ENCODE data around the gene PLEKHM1.

The PLEKHM1 gene

DNA sequence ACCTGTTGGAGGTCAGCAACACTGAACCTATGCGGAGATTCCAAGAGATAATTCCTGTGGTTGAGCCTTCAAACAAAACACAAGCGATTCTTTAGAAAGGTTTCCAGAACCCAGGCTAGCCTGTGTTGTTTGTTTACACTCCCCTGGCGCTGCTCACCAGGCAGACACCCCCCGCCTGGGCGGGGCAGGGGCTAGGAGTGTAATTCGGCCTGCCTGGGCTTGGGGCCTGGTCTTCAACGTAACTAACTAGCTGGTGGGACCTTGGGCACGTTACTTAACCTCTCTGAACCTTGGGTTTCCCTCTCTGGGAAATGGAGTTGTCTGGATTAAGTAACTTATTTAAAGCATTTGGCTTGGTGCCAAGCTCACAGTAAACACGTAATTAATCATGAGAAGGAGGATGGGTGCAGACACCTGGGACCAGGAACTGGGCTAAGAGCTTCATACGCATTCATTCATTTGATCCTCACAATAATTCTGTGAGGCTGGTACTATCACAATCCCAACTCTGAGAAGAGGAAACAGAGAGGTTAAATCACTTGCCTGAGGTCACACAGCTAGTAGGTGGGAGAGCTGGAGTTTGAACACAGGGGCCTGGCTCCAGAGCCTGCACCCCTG is 50.3 kb downstream of the PLEKHM1 start:
- no peak for DNase-seq

- no peak for DNase-seq
These were observed 51.5 kb downstream of the PLEKHM1 start for GRCh38 chr17:45438931-45439610.

DNA sequence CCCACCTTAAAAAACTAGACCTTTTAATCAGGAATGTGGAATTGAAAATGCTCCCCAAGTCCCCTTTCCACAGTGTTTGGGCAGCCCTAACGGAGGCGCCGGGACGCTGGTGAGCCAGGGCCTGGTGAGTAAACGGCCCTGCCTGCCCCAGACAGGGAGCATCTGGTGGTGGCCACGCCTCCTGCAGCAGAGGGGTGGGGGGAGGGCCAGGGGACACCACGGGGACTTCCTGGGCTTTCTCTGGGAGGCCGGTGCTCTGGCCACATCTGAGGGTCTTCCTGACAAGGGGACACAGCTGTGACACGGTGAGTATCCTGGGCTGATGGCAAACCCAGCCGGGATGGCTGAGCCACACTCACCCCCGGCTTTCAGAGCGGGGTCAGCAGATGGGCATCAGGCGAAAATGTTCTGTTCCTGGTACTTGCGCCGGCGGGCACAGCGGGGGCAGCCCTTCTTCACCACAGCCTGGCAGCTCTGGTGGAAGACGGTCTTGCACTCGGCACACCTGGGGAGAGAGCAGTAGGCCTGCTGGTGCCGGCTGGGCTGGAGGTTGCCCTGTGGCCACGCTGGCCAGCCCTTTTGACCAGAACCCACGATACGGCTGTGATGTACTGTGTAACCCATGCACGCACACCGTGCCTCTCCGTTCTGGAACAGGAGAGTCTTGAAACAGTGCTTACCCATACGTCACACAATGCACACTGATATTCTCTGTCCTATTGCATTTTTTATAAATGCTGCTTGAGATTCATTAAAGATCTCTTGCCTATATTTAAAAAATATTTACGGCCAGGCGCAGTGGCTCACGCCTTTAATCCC is 52.8 kb downstream of the PLEKHM1 start:
- DNase-seq = no peak

DNA sequence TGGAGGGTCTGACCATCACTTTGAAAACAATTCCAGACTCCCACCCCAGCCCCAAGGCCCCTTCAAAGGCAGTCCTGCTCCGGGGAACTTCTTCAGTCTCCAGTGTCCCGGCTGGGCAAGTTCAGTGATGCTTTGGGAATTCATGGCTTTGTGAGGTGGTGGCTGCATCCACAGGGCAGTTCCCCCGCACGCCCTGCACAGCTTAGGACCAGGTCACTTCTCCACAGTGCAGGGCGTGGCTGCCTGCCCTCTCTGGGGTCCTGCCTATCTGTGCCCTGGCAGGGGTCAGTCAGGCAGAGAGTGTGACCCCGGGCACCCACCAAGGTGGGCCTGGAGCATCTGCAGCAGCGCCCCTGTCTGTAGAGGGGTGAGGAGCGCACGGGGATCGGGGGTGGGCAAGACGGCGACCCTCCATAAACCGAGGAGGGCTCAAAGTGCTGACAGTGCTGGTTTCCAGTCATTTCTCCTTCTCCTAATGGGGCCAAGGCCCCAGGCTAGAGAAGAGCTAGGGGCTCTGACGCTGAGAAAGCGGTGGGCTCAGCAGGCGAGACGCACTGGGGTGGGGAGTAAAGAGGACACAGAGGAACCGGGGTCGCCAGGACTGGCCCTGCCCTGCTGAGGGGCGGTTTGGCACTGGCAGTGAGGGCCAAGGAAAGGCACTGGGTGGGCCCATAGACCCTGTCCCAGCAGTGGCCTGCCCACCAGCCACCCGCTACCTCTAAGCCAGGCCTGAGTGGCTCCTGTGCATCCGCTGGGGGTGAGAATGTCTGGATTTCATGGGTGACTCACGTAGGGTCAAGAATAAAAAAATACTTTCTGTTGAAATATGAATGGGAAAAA is 53.7 kb downstream of the PLEKHM1 start:
- DNase-seq = no peak

DNA sequence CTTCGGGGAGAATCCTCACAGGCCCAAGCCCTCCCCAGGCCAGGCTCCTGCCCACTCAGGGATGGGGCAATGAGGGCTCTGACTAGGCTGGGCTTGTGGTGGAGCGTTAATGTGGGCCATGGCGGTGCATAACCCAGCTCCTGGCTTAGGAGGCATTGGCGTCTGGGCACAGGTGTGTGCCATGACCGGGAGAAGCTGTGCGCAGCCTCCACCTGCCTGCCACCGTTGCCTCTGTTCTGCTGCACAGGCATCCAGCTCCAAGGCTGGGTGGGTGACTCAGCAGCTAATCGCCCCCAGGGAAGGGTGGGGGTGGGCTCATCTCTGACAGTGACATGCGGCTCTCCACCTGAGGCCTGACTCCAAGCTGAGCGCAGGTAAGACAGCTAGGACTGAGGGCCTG is 54.4 kb downstream of the PLEKHM1 start:
- no peak for DNase-seq

DNA sequence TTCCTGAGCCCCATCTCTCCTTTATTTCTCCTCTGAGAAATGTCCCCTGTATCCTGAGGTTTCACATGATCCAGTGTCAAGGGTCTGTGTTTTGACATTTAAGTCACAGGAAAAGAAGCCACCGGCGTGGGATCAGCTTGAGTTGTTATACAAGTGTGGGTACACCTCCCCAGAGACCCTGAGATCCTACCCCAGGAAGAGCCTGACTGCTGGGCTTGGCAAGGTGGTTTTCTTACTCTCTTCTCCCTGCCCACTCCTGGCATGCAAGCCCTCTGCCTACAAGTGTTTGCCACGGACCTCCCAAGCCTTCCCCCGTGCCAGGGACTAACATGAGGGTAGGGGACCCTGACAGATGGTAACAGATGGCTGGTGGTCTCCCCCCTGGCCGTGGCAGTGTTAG is 55.0 kb downstream of the PLEKHM1 start:
- no peak for DNase-seq

- no peak for DNase-seq
These were observed 57.4 kb downstream of the PLEKHM1 start for GRCh38 chr17:45433159-45433535.

DNA sequence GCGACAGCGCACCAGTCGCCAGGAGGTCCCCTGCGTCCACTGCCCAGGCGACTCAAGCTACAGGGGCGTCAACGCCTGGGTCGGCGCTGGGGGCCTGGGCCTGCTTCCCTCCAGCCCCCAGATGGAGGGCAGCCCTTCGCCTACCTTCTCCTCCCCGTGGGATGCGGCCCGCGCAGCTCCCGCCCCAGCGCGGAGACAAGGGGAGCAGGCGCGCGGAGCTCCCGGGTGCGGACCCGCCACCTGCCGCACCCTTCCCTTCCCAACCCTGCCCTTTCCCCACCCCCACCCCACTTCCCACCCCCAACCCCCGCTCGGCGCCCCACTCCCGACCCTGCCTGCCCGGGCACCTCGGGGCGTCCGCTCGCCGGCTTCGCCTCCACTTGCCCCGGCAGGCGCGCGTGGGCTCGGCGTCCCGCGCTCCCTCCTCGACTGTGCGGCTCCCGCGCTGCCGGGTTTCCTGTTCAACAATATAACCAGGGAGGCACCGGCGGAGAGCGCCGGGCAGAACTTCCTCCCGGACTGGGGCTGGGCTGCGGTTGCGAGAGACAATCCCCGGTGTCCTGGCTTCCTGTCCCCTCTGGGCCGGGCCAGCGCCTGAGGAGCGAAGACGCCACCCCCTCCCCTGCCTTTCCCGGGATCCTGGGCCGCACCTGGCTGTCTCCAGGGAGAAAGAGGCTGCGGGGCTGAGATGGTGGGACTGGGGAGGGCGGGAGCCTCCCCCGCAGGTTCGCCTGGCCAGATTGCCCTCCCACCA is 57.9 kb downstream of the PLEKHM1 start, which contains the start of gene ARHGAP27:
Gene ARHGAP27, minus strand, starts transcription at position 466 of the 754 bp plus-strand sequence. CDS start 2,591 bp downstream, outside the sequence.
- no peak for DNase-seq

DNA sequence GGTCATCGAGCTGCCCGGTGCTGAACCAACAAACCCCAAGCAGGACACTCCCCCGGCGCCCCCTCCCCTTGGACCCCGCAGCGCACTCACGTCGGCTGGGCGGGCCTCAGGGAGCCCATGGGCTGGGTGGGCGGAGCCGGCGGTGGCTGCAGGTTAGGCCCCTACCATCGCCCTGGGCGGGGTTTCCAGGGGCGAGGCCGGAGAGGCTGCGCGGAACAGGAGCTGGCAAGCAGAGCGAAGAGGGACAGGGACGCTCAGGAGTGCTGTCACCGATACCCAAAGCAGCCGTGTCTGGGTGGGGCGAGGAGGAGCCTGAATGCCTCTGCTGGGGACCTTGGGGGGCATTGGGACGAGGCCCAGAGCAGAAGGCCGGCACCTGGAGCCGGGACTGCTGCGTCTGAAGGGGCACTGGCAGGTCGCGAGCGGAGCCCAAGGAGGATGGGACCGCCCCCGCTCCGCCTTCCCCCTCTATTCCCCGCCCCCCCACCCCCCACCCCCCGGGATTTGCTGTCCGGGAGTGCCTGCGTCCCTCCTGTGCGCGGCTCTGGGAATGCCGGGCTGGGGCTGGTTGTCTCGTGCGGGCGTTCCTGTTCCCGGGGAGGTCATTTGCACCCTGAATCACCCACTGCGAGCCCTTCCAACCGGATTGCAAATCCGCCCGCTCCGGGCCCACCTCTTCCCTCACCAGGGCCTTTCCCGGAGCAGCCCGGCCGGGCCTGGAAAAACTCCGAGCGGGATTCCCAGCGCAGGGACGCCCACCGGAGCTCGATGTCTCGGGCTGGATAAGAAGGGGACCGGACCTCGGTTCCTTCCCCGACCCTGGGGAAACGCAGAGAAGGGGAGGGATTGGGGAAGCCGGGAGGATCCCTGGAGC is 58.8 kb downstream of the PLEKHM1 start:
- peak; percentile 66 for DNase-seq

GRCh38 chr17:45430738-45431530 is 59.6 kb downstream of the PLEKHM1 start:
- DNase-seq = no peak

GRCh38 chr17:45430006-45430737 is 60.3 kb downstream of the PLEKHM1 start:
- no peak for DNase-seq

DNA sequence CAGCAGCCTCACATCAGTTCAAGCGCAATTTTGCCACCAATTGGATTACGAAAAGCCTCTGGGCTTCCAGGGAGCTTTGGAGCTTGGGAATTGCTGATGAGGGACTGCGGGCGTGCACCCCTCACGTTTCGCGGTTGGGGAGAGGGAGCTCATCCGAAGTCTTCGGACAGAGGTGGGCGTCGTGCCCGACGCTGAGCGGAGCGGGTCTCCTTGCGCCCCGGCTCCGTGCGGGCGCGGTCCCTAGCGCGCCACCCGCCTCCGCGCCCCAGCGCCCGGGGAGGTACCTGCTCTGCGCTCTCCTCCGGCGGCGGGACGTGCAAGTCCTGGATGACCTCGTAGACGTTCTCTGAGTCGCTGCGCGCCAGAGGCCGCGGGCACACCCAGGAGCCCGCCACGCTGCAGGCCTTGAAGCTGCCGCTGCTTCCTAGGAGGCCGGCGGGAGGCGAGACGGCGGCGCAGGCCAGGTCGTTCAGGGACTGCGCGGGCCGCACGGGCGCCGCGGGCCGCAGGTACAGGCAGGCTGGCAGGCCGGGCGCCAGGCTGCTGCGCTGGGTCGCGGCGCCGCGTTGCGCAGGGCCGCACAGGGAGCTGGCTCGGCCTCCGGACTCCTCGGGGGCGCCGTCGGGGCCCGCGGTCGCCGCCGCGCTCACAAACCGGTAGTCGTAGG is 61.0 kb downstream of the PLEKHM1 start:
- DNase-seq = no peak

DNA sequence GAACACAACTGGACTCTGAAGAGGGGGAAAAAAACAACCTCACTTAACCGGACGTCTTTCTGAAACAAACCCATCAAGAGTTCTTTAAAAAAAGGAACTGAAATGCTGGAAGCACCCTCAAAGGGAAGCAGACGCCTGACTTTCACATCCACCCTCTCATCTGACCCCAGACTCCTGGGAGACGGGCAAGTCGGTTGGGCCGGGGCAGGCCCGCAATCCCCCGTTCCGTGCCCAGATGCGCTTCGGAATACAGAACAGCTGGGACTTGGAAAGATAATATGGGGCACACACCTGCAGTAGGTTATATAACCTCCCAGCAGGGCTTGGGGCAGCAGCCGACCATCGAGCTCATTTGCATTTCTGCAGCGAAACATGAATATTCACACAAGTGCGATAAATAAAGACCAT is 61.6 kb downstream of the PLEKHM1 start:
- no peak for DNase-seq

DNA sequence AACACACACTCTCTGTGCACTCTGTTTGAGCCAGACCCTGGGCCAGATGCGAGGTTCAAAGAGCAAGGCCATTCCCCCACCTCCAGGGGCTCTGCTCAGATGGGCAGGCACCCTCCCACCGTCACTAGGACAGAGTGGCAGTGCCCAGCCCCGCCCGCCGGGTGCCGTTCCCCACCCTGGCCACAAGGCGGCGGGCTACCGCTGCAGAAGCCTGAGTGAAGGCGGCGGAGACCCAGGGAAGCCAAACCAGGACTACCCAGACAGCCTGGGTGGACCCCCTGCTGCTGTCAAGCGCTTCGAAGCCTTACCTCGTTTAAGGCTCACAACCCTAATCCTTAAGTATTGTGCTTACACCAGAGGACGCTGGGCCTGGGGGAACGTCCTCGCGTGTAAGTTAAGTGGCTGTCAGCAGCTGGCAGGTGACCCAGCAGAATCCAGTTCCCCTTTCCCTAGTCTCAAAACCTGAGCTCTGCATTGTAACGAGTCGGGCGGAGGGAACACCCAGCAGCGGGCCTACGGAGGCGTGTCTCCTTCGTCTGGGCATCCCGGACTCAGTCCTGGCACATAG is 62.4 kb downstream of the PLEKHM1 start:
- peak; percentile 73 for DNase-seq

DNA sequence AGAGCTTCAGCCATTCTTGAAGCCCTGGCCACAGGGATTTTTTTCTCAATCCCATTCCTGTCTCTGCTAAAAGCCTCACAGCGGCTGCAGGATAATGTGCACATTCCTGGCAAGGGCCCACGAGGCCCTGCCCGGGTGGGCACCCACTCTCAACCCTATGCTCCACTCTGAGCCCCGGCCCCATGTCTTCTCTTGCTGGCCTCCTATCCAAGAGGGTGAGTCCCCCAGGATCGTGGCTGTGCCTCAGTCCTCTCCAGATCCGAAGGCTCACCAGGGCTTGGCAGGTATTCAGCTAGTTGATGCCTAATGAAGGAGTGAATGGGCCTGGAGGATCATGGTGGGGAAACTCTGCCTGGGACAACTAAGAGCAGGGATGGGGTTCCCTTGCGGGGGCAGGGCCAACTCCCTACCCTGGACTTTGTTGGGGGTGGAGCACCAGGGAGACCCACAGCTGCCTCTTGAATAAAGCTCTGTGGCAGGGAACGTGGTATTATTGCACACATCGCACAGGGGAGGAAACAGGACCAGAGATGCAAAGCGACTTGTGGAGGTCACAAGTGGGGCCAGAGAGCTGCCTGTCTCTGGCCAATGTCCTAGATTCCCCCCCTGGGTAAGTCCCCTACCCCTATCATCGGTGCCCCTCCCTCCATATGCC is 63.2 kb downstream of the PLEKHM1 start:
- no peak for DNase-seq

DNA sequence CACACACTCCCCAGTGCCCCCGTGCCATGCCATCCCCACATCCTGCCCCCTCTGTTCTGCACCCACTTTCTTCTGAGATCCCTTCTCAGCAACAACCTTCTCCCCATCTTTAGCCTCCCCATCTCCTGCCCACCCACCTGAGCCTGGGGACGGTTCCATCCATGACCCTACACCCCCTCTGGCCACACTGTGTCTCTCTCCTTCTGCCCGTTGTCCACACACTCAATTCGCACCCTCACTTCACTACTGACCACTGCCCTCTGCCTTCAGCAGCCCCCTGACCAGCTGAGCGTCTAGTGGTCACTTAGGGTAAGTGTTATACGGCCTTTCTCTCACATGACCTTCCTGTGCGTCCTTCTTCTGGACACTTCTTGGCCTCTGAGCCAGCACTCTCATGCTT is 64.0 kb downstream of the PLEKHM1 start:
- no peak for DNase-seq

DNA sequence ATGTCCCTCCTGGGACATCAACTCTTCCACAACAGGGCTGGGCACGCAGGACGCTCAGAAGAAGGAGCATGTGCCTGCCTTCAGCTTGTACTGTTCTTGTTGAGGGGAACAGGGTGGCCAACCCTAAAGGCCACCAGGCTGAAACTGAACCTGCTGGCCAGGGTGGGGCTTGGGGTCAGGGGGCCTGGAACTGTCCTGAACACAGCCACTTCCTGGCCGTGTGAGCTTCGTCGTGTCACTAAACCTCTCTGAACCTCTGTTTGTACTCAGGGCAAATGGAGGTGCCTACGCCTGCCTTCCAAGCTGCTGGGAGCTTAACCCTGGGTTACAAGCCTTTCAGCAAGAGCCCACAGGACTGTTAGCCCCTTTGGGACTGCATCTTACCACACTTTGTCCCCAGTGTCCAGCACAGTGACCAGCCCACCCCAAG is 64.5 kb downstream of the PLEKHM1 start:
- DNase-seq = no peak

Data from T1000 (cell line).